HG02642 (cell line): ENCODE data around the gene HSPA12B.
"Not testable (repeated sequence)": the region's sequence is repeated elsewhere in the genome, so short reads cannot be mapped to it uniquely, and the experiment has no call there.

Experiments
- ATAC-seq: cut with Tn5 transposase; IDR thresholded peaks from one replicate; pipeline ENCODE4 v1.9.1; 2021; ENCODE audit warnings: mild to moderate bottlenecking; ENCODE audit not compliant: unreplicated experiment, poor library complexity

Gene HSPA12B

GRCh38 chr20:3783511-3784195 lies 51.2 kb downstream of the HSPA12B start:
- ATAC-seq: no peak

- ATAC-seq: no peak
Measured at GRCh38 chr20:3784216-3784853, 51.9 kb downstream of the HSPA12B start.

- no peak for ATAC-seq
Measured at GRCh38 chr20:3784863-3785239, 52.4 kb downstream of the HSPA12B start.

GRCh38 chr20:3785240-3786125 lies 53.0 kb downstream of the HSPA12B start:
- no peak for ATAC-seq

GRCh38 chr20:3786126-3786484 lies 53.6 kb downstream of the HSPA12B start:
- ATAC-seq: peak; percentile 19

- ATAC-seq: peak; percentile 87
Measured at GRCh38 chr20:3786665-3787323, 54.3 kb downstream of the HSPA12B start, which contains the start of gene CENPB. CENPB (minus strand) TSS chr20:3786740; CDS start chr20:3786483, 257 bp downstream.

GRCh38 chr20:3787324-3788014 lies 55.0 kb downstream of the HSPA12B start:
- no peak for ATAC-seq

GRCh38 chr20:3788685-3789155 lies 56.2 kb downstream of the HSPA12B start:
- no peak for ATAC-seq

- ATAC-seq: not testable (repeated sequence)
Measured at GRCh38 chr20:3789201-3789600, 56.7 kb downstream of the HSPA12B start.

GRCh38 chr20:3794168-3794567 lies 61.7 kb downstream of the HSPA12B start:
- ATAC-seq: not testable (repeated sequence)

GRCh38 chr20:3794701-3795420 lies 62.4 kb downstream of the HSPA12B start:
- no peak for ATAC-seq

- ATAC-seq: peak; percentile 68
Measured at GRCh38 chr20:3795511-3796468, 63.3 kb downstream of the HSPA12B start, which contains the start of gene CDC25B. CDC25B (plus strand) TSS chr20:3796310; CDS start chr20:3796532, 222 bp downstream.

GRCh38 chr20:3796477-3797225 lies 64.2 kb downstream of the HSPA12B start:
- peak; percentile 12 for ATAC-seq

- ATAC-seq: no peak
Measured at GRCh38 chr20:3797226-3797545, 64.7 kb downstream of the HSPA12B start.

GRCh38 chr20:3797592-3798372 lies 65.3 kb downstream of the HSPA12B start:
- no peak for ATAC-seq

GRCh38 chr20:3798373-3798768 lies 65.9 kb downstream of the HSPA12B start:
- ATAC-seq: no peak

- no peak for ATAC-seq
Measured at GRCh38 chr20:3798908-3799248, 66.4 kb downstream of the HSPA12B start.
